VCaP (cell line): Measurements from ENCODE around the gene CTTN.

ENCODE experiments used
- H3K27ac ChIP-seq: fragments of 450-650 bp; 2 replicates; pipeline ENCODE4 v1.5.1; 2017
- TF ChIP-seq, protein P1 (sequence below): fragments of 450-650 bp; conservative IDR thresholded peaks from 2 replicates; pipeline ENCODE4 v1.5.1; 2017; ENCODE audit warnings: mild to moderate bottlenecking, moderate library complexity

CTTN gene

DNA sequence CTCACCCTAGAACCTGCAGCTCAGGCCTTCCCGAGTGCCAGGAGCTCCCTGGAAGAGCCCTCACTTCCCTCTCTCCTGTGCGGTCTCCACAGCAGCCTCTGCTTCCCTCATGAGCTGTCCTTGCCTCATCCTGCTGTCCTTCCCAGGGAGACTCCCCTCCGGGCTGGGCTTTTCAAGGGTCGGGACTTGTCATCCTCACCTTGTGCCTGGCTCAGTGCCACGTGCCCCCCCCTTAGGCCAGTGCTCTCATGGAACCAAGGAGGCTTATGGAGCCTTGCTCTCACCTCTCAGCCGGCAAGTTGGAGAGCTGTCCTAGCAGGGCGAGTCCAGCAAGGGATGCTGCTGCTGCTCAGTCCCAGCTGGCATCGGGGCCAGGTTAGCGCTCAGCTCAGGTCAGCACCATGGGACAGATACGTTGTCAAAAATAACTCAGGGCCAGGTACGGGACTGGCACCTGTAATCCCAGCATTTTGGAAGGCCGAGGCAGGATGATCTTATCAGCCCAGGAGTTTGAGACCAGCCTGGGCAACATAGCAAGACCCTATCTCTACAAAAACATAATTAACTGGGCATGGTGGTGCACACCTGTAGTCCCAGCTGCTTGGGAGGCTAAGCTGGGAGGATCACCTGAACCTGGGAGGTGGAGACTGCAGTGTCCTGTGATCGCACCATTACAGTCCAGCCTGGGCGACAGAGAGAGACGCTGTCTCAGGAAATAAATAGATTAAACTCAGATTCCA, 13.6 kb downstream of the CTTN start:
- TF ChIP-seq, protein P1, sequence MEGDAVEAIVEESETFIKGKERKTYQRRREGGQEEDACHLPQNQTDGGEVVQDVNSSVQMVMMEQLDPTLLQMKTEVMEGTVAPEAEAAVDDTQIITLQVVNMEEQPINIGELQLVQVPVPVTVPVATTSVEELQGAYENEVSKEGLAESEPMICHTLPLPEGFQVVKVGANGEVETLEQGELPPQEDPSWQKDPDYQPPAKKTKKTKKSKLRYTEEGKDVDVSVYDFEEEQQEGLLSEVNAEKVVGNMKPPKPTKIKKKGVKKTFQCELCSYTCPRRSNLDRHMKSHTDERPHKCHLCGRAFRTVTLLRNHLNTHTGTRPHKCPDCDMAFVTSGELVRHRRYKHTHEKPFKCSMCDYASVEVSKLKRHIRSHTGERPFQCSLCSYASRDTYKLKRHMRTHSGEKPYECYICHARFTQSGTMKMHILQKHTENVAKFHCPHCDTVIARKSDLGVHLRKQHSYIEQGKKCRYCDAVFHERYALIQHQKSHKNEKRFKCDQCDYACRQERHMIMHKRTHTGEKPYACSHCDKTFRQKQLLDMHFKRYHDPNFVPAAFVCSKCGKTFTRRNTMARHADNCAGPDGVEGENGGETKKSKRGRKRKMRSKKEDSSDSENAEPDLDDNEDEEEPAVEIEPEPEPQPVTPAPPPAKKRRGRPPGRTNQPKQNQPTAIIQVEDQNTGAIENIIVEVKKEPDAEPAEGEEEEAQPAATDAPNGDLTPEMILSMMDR = no peak
- H3K27ac ChIP-seq = no peak overlapping the region

DNA sequence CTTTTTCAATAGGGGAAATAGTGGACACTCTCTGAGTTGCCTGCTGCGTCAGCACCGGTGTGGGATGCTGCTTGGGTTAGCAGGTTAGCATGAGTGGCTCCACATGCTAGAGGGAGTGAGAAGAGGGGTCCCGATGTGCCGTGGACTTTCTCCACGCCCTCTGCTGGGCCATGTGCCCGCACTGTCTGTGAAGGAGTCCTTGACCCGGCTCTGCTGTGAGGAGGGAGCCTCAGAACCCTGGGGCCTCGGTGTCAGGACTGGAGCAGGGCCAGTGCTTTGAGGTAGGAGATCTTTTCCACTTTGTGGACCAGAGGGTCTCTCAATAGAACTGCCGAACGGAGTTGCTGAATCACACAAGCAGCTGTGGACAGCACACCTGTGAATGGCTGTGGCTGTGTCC, 14.8 kb downstream of the CTTN start:
- TF ChIP-seq, protein P1 = no peak
- H3K27ac ChIP-seq = no peak overlapping the region

DNA sequence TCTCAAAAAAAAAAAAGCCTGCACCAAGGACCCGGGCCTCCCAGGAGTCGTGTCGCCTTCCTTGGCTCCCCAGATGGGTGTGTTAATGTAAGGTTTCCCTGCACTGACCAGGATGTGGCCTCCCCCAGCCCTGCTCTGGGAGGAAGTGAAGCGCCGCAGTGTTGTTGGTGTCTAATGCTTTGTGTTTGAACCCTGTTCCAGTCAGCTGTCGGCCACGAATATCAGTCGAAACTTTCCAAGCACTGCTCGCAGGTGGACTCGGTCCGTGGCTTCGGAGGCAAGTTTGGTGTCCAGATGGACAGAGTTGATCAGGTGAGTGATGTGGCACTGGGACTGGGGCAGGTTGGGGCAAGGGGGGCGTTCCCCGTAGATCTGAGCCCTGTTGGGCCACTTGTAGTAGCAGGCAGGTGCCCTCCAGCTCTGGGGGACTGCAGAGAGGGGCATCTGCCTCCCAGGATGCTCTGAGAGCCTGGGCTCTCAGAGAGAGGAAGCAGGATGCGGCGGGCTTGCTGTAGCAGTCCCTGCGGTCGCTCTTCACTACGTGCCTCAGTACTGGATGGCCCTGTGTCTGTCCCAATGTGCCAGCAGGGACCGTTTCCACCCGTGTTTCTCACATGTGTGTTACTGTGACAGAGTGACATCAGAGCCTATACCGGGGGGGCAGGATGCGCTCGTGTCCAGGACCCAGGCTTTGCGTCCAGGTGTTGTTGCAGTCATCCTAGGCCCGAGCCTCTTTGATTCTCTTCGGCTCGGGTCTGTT, 16.2 kb downstream of the CTTN start:
- TF ChIP-seq, protein P1 = no peak
- H3K27ac ChIP-seq = no peak overlapping the region

DNA sequence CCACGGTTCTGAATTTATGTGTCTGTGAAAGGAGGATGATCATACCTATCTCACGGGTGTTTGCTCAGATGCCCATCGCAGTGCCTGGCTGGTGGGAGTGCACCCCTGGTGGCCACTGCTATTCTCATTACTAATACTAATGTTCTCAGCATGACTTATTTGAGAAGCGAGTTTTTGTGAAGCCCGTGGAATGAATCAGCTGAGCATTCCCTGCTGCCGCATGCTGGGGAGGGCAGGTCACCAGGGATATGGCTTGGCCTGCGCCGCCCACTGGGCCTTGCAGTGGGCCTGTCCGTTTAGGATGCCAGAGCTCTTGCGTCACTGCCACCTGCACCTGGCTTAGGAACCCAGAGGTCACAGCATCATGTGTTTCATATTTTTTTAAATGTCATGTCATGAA, 16.9 kb downstream of the CTTN start:
- H3K27ac ChIP-seq = no peak overlapping the region
- TF ChIP-seq, protein P1 = peak; percentile 44

DNA sequence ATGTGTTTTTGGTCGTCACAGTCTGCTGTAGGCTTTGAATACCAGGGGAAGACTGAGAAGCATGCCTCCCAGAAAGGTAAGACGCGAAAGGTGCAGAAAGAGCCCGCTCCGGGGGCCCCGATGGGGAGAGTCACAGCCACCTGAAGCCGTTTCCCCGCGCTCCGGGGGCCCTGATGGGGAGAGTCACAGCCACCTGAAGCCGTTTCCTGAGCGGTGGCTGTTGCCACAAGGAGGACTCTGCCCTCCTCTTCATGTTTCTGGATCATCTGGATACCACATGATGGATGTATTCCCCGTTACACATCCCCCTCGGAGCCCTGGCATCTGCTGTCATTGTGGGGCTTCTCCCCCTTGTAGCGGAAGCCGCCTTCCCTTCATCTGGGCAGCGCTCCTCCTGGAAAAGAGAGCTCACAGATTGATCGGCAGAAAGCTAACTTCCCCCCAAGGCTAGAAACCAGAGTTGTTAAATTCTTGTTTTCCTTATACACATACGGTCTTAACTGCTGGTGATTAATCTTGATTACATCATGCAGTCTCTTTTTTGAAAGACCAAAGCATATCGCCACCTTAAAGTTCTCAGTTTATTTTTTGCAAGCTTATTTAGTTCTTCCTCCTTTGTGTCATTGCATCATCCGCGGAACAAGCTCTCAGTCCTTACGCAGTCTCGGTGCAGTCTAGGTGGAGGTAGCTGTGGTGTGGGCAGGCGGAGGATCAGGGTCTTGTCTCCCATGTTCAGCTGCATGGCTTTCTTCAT, 17.5 kb downstream of the CTTN start:
- TF ChIP-seq, protein P1 = no peak

DNA sequence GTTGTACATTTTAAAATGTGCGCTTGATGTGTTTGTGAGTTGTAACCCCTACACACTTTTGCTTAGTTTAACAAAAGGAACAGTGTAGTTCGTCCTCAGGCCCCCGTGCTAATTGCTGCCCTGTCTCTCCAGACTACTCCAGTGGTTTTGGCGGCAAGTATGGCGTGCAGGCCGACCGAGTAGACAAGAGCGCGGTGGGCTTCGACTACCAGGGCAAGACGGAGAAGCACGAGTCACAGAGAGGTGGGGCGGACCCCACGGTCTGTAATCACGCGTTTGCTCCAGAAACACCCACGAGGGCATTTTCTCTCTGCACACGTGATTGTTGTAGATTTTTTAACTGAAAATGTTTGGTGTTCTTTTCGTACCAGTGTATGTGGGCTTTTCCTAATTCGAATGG, 18.6 kb downstream of the CTTN start:
- H3K27ac ChIP-seq = no peak overlapping the region
- TF ChIP-seq, protein P1 = no peak

More for the DNA sequence above, 17.5 kb downstream of the CTTN start:
- no peak overlapping the region for H3K27ac ChIP-seq

DNA sequence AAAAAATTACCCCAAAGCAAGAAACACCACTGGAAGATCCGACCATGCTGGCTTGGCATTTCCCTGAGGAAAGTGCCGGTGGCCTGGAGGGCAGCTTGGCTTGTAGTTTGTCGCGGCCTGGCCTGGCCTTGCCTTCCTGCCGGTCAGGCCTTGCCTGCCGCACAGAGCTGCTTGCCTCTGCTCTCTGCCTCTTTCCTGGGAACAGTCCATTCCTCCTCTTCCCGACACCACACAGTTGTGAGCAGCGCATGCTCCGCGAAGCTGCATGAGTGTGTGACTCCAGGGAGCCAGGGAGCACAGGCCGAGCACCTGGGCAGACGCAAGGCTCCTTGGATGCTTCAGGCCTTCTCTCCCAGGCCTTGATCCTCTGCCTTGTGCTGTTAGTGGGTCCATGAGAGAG, 19.8 kb downstream of the CTTN start:
- TF ChIP-seq, protein P1 = no peak
- no peak overlapping the region for H3K27ac ChIP-seq
